NOMO-1 treated with DMSO at 0.1 percent for 48 hours (cell line): ENCODE measurements around the gene IRX6.

Source experiments
- DNase-seq: peaks from one replicate; lab custom pipeline; 2025; ENCODE audit not compliant: unreplicated experiment; lab: John Stamatoyannopoulos, UW

The IRX6 gene

DNA sequence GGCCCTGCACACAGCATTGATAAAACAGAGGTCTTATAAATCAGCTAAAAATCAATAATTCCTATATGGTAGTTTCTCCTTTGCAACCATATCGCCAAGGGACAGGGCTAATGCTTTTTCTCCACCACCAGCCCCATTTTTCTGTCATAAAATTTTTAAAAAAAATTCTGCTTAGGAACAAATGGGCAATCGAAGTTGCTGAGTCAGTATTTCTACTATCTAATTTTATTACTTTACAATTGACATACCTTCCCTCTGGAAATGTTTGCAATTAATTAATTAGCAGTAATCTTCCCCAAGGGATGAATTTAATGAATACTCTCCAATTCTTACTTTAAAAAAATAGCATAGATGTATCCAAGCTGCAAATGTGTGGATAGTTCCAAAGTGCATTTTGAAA, 1.7 kb upstream of the IRX6 start:
- no peak for DNase-seq

DNA sequence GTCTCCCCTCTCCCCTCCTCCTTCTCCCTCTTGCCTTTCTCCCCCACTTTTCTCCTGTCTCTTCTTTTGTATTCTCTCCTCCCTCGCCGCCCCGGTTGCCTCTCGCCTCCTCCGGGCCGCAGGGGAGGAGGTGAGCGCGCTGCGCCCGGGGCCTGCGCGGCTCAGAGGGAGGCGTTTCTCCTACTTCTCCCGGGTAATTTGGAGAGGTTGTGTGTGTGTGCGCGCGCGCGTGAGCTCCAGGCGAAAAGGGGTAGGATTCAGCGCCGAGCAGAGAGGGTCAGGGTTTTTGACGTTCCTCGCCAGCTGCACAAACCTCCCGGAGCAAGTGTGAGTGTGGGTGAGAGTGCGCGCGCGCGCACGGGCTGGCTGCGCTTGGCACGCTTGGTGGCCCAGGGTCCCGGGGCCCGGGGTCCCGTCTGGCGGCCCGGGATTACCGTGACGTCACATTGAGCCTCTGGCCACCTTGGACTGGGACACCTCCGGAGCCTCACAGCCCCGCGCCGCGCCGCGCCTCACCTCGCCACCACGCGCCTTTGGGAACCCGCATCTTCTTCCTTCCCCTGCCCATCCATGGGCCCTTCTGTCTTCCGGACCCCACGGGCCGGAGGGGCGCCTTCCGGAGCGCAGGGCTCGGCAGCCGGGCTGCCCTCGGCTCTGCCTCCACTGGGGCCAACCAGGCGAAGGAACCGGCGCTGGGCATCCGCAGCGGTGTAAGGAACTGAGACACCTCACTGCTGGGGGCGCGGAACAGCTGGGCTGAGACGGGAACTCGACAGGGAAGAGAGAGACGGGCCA, 479 bp downstream of the IRX6 start:
- no peak for DNase-seq

DNA sequence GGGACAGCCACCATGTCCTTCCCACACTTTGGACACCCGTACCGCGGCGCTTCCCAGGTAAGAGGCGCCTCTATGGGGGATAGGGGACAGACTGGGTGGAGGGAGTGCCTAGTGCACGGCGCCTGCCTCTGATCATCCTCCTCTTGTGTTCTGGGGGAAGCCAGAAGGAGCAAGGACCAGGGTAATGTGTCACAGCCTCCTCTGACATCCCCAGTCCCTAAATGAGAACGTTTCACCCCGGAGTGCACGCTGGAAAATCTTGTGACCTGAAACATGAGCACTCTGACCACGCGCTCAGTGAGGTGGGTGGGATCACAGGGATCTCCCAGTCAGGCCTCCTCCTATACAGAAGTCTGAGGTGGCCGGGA, 1.1 kb downstream of the IRX6 start:
- DNase-seq: no peak

DNA sequence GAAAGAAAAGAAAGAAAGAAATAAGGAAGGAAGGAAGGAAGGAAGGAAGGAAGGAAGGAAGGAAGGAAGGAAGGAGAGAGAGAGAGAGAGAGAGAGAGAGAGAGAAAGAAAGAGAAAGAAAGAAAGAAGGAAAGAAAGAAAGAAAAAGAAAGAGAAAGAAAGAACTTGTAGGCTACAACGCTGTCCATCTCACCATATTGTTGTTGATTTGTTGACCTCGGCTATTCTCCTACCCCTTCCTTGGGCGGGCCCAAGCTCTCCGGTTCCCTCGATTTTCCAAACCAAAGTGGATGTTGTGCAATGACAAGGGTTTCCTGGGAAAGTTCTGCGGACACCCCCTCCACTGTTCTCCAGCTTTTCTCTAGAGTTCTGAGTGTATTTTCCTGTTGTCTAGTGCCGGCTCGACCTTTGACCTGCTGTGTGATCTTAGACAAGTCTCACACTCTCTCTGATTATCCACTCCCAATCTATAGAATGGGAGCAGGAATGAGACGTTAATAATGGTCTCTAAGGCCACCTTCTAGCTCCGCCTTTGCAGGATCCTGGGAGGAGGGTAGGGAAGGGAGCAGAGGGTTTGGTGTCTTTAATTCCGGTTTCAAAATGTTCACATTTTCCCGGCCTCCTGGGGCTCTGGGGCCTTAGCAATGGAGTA, 1.6 kb downstream of the IRX6 start:
- DNase-seq: no peak

DNA sequence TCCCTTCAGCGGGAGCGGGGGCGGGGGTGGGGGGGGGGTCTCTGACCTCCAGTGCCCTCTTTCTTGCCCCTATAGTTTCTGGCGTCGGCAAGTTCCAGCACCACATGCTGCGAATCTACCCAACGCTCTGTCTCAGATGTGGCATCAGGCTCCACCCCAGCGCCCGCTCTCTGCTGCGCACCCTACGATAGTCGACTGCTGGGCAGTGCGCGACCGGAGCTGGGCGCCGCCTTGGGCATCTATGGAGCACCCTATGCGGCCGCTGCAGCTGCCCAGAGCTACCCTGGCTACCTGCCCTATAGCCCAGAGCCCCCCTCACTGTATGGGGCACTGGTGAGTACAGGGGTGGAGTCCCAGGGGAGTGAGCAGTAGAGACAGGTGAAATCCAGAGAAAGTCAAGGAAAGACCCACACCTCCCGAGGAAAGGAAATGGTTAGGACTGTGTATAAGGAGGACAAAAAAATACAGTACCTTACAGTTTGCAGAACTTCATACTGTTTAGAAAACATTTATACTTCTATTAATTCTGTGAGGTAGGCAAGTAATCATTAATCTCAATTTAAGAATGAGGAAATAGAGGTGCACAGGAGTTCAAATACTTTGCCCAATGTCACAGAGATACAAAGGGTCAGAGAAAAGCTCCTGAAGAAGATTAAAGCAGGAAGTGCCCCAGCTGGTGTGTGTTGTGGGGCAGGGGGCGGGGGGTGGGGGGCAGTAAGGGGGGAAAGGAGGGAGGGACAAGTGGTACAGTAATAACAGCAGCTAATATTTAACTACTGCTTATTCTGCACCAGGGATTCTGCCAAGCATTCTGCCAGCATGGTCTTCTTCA, 2.5 kb downstream of the IRX6 start:
- DNase-seq: no peak

DNA sequence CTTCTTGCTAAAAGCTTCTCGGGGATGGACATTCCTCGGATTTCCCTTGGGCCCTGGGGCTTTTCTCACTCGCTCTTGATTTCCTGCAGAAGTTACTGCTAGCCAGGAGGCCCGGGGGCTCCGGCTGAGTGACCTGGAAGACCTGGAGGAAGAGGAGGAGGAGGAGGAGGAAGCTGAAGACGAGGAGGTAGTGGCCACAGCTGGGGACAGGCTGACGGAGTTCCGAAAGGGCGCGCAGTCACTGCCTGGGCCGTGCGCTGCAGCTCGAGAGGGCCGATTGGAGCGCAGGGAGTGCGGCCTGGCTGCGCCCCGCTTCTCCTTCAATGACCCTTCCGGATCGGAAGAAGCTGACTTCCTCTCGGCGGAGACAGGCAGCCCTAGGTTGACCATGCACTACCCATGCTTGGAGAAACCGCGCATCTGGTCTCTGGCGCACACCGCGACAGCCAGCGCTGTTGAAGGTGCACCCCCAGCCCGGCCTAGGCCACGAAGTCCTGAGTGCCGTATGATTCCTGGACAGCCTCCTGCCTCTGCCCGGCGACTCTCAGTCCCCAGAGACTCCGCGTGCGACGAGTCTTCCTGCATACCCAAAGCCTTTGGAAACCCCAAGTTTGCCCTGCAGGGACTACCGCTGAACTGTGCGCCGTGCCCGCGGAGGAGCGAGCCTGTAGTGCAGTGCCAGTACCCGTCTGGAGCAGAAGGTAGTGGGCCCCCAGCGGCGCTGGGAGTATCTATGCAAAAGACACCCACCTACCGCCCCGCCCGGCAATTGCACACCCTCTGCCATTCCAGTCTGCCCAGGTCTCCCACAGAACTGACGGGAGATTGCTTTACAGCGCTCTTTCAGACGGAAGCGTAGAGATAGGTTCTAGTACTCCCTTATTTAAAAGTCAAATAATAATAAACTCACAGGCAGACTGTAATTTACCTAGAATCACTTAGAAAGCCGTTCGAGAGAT, 4.9 kb downstream of the IRX6 start:
- DNase-seq: no peak

DNA sequence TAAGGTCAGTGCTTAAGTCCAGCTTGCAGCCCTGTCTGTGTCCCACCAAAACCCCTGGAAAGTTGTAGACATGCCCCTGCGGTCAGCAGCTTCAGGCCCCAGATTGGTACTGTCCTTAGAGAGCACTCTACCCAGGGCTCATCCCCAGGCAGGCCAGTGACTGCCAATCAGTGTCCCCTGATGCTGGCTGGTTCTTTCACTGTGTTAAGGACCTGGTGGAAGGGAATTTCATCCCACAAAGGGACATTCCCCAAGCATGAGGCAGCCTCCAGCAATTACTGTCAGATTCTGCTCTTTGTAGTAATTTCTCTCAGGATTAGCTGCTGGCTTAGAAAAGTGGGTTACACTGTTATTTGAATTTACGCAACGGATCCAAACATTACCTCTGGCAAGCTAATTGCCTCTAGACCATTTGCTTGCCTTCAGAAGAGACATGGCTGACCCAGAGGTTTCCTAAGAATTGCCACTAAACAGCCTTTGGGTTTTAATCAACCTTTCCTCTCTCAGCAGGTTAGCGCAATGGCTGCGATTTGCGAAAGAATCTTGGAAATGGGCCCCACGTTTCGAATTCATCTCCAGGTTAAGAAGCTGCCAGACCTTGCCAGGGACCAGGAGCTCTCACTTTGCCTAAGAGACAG, 5.9 kb downstream of the IRX6 start:
- DNase-seq: no peak

DNA sequence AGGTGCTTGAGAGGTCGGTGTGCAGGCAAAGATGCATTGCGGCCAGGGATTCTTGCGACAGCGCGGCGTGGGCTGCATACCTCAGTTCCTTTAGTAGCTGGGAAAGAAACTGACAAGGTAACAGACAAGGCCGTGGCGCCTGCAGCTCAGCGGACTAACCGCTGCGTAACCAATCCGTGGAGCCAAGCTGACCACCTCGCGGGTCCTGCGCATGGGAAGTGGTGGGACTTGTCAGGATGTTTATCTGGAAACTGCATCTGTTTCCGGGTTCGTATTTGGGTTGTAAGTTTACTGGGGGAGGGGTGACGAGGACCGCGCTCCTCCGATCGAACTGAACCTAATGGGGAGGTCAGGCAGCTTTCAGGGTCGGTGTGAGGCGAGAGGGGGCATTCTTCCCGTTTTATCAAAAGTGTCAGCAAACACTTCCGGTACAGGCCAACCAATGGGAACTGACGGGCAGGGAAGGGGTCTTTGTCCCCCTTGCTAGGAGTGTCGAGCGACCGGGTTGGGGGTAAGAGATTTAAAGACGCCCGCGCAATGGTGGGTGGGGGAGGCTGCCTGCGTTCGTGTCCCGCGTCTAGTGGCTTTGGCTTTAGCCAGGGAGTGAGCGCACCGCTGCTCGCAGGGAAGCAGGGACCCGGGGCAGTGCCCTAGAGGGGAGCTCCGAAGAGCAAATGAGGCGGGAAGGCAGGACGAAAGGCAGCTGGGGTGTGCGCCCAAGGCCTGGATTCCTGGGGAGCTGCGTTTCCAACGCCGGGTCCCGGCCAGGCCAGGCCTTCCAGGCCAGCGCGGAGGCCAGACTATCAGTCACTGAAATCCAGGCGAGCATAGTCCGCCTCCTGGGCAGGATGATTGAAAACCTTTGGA, 7.0 kb downstream of the IRX6 start:
- DNase-seq: no peak

DNA sequence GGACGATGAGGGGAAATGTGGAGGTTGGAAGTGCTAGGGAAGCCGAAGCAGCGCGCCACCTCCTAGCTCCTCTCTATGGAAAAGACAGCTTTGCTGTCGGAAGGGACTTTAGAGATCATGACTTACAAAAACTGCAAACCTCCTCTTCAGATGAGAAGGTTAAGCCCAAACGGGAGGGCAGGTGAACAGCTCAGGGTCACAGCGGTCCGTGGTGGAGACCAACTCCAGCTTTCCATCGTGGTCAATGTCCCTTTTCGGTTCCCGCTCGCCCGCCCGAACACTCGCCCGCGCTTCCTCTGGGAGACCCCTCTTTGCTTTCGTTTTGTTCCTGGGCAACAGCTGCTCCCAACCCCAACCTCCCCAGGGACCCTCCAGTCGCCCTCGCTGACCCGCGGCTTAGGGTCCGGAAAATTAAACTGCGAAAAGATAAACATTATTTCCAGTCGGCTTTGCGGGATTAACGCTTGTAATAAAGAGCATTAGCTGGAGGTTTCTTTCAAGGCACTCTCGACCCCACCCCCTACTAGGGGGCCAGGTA, 7.7 kb downstream of the IRX6 start:
- DNase-seq: no peak

DNA sequence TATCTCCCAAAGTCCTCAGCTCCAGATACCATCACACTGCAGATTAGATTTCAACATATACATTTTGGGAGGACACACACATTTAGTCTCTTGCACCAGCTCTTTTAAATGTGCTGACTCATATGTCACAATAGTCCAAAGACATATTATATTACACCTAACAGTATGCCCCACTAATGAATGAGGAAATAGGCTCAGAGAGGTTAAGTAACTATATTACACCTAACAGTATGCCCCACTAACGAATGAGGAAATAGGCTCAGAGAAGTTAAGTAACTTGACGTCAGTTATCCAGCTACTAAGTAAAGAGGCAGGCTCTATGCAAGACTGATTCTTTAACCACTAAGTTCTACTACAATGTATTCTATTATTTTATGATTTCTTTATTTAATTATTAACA, 9.7 kb downstream of the IRX6 start:
- DNase-seq: peak; percentile 97

DNA sequence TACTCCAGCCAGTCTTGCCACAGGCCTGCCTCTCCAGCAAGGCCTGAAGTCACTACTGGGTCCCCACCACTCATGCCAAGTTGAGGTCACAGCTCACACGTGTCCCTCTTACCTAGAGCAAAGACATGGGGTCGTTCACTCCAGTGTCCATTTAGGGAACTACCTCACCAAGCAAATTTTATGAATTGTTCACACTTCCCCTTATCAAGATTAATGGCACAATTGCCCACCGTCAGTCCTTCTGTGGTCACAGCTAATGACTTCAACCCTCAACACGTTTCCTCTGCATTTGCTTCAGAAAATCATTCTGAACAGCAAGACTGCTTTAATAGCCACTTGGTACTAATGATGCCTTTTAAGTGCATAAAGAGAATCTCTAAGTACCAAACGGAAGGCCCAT, 14.6 kb downstream of the IRX6 start:
- DNase-seq: peak; percentile 92

DNA sequence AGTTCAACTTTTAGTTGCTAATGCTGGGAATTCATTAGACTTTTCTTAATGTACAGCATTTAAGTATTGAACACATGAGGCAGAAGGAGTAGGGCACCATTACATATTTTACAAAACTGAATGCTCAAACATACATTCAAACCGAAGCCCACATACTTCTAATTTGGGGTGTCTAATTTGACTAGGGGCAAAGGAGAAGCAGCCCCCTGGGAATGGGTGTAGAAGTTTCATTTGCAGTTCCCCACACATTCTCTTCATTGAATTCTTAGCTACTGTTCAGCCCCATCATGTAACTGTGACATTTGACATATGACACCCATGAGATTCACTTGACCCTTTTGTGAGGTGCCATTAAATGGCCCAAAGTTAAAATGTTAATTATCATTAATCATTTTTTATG, 16.4 kb downstream of the IRX6 start:
- DNase-seq: no peak

DNA sequence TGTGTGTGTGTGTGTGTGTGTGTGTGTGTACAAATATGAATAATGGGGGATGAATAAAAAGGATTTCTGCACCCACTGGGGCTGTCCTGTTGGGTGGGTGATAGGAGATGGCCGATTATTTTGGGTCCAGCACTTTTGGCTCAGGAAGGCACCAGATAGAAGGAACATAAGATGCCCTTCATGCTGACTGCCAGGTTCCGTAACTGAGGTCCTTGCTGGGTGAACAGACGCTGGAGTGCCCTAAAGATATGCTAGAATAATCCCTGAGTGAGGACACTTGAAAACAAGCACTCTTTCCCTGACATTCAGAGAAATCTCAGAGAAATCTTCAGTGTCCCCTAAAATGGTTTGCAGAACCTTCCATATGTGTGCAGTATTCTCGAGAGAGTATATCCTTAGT, 17.7 kb downstream of the IRX6 start:
- no peak for DNase-seq

DNA sequence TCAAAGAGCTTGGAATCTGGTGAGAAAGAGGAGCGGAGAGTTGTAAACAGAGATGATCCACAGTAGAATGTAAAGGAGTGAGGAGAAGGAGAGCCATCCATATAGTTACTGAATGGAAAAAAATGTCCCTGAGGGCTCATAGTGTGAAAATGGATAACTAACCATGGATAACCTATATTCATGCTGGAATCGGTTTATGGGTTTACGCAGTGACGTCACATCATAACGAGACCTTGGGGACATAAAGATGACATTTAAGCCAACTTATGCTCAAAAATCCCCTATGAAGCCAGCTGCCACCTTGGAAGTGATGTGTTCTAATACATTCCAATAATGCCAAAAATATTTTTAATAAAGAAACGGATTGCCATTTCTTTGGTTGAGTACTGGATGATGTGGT, 22.5 kb downstream of the IRX6 start:
- no peak for DNase-seq

DNA sequence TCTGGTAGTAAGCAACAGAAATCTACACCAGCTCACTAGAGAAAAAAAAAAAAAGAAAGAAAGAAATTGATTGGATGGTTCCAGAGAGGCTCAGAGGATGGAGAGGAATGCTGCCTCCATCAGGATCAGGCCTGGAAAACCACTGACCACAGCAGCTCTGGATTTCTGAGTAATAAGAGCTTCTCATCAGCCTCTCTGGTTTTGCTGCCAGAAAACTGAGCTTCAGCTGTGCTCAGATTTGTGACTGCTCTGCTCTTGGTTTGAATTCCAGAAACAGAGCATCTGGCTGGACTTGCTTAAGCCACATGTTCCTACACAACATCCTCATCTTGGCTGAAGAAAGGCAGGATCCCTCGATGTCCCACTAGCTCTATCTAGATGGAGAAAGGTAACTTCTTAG, 25.9 kb downstream of the IRX6 start:
- DNase-seq: no peak

DNA sequence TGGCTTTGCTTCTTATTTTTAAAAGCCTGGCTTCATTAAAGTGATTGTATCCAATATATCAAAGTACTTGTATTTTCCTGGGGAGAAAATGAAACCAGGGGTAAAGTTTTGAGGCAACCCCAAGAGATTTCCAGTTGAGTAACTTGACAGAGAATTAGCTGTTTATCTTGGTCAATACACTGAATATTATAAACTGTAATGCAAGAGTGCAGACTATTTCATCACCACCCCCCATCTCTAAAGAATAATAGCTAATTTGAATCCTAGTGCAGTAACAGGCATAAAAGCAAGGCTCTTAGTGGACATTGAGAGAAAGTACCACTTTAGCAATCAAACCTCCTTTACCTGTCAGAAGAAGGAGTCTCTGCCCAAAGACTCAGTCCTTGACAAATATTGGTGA, 27.0 kb downstream of the IRX6 start:
- no peak for DNase-seq

DNA sequence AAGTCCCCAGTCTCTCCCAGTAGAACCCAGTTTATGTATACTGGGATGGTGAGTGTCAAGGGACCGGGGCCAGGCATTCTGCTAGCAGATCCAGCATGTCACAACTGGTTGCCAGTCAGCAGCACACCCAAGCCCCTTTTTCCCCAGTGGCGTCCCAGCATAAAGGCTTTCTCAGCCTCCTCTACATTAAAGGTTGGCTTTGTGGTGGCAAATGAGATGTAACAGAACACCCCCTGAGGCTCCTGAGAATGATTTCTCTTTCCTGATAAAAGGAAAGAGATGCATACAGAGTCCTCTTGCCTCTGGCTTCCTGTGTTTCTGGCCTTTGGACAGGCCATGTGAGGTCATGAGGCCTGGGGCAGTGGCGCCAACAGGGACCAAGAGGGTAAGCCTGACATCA, 27.9 kb downstream of the IRX6 start:
- DNase-seq: no peak

DNA sequence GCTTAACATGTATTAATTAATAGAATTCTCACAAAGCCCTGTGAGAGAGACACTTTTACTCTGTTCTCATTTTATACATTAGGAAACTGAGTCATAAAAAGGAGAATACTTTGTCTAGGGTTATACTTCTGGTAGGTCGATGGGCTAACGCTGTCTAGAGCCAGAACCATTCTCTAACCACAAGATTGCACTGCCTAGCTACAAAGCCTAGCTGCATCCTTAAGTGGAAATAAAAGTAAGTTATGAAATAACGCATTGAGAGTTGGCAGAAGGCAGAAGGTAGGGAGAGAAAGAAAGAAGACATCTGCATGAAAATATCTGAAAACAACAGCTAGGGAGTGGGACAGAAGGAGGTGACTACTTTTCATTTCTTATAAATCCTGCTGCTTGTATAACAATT, 33.2 kb downstream of the IRX6 start:
- DNase-seq: peak; percentile 76

DNA sequence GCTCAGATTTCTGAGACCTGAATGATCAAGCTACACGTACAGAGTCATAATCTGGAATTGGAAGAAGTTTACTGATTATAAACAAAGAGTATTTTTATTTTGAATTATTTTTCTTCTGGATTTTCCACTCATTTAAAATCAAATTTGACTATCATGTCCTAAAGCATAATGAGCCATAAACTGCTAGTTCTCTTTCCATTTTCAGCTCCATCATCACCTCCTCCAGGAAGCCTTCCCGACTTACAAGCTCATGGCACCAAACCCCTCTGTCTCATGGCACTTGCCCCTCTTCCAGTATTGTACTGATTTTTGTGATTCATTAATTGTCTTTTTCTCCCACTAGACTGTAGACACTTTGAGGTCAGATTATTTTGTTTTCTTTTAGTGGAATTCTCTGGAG, 35.9 kb downstream of the IRX6 start:
- DNase-seq: no peak
